Mammary epithelial cell (primary cell): ENCODE measurements around the gene TM4SF18.

Experiments used
- CTCF ChIP-seq, 2 donors: IDR thresholded peaks in 1 of 2; conservative IDR thresholded peaks in 1 of 2; 2 replicates each; pipeline ENCODE4 v1.5.1; 2011 to 2012; ENCODE audit warnings: inconsistent platforms in 2 of 2, low read length in 2 of 2, mild to moderate bottlenecking in 2 of 2, control low read depth in 1 of 2, low read depth in 1 of 2; ENCODE audit not compliant: insufficient read depth in 1 of 2; ENCODE audit errors: extremely low read depth in 1 of 2
- EZH2 ChIP-seq: IDR thresholded peaks from 2 replicates; pipeline ENCODE4 v1.6.1; 2012; ENCODE audit warnings: low read length, inconsistent platforms, borderline replicate concordance

GRCh38 chr3:149374391-149374790 lies 41.0 kb upstream of the TM4SF18 start:
- TF ChIP-seq CTCF (conservative IDR thresholded peaks at IDR 0.05 in 1 of 2, IDR thresholded peaks at IDR 0.05 in 1 of 2; ENCODE audit: extremely low read depth in 1 of 2, insufficient read depth in 1 of 2, low read depth in 1 of 2, low read length in 2 of 2) (no peak), EZH2 (no peak)
